Medulla oblongata (tissue), 1 donor: ENCODE measurements around the gene OLFM3.
A peak's percentile ranks its signal among the peaks of the same experiment; 100 is the strongest.

ENCODE experiments used
- DNase-seq: peaks from one replicate; pipeline ENCODE4 v3.0.0-alpha.2; 2015; ENCODE audit errors: extremely low spot score

OLFM3 gene

GRCh38 chr1:101847626-101848025 lies 149.1 kb downstream of the OLFM3 start:
- DNase-seq = no peak

- DNase-seq = no peak
These were observed 149.9 kb downstream of the OLFM3 start for GRCh38 chr1:101846820-101847219.

- DNase-seq = no peak
These were observed 153.6 kb downstream of the OLFM3 start for GRCh38 chr1:101843160-101843559.

- no peak for DNase-seq
These were observed 154.9 kb downstream of the OLFM3 start for GRCh38 chr1:101841824-101842223.

GRCh38 chr1:101835988-101836387 lies 160.7 kb downstream of the OLFM3 start:
- no peak for DNase-seq

- no peak for DNase-seq
These were observed 163.4 kb downstream of the OLFM3 start for GRCh38 chr1:101833312-101833711.

GRCh38 chr1:101826416-101826815 lies 170.3 kb downstream of the OLFM3 start:
- no peak for DNase-seq

GRCh38 chr1:101820071-101820470 lies 176.7 kb downstream of the OLFM3 start:
- peak; percentile 59 for DNase-seq

GRCh38 chr1:101816262-101816661 lies 180.5 kb downstream of the OLFM3 start:
- no peak for DNase-seq

- no peak for DNase-seq
These were observed 198.3 kb downstream of the OLFM3 start for GRCh38 chr1:101798417-101798816.

GRCh38 chr1:101797722-101798121 lies 199.0 kb downstream of the OLFM3 start:
- DNase-seq = no peak

- peak; percentile 7 for DNase-seq
These were observed 215.4 kb downstream of the OLFM3 start for GRCh38 chr1:101781201-101781831.

GRCh38 chr1:101769520-101769919 lies 227.2 kb downstream of the OLFM3 start:
- no peak for DNase-seq

- DNase-seq = no peak
These were observed 238.7 kb downstream of the OLFM3 start for GRCh38 chr1:101757985-101758384.

- no peak for DNase-seq
These were observed 240.3 kb downstream of the OLFM3 start for GRCh38 chr1:101756411-101756810.
